HG03342 (cell line): Measurements from ENCODE around the gene ALG1.
"Not testable (repeated sequence)": the region's sequence is repeated elsewhere in the genome, so short reads cannot be mapped to it uniquely, and the experiment has no call there.

Experiments used
- ATAC-seq: cut with Tn5 transposase; IDR thresholded peaks from one replicate; pipeline ENCODE4 v1.9.1; 2021; ENCODE audit warnings: mild to moderate bottlenecking, moderate library complexity; ENCODE audit not compliant: unreplicated experiment

Gene ALG1

DNA sequence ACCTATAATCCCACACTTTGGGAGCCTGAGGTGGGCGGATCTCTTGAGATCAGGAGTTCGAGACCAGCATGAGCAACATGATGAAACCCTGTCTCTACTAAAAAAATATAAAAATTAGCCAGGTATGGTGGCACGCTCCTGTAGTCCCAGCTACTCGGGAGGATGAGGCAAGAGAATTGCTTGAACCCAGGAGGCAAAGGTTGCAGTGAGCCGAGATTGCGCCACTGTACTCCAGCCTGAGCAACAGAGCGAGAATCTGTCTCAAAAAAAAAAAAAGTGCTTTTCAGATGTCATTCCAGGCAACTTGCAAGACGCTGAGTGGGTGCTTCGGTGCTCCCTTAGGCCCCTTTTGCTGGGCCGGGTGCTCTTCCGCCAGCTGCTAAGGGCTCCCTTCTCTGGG is 27.1 kb upstream of the ALG1 start:
- ATAC-seq = not testable (repeated sequence)

DNA sequence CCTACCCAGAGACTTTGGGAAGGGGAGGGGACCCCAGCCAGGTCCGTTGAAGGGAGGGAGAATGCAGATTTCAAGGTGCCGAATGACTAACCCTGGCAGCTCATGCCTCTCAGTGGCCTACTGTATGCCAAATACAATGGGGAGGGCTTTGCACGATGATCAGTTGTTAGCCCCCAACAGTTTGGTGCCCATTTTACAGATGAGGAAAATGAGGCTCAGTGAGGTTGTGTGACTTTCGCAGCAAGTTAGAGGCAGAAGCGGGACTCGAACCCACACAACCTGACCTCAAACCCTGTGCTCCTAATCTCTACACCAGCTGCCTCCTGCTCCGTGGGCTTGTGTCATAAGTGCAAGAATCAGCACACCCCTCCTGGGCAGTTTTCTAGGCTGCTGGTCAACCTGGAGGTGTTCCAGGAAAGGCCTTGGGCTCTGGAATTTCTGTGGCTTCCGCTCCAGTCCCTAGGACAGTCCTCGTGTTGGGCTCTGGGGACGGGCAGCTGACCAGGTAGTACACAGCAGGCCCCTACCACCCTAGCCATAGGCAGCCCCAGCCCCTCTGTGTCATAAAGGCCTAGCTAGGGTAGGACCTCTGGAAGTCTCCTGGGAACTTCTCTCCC is 26.0 kb upstream of the ALG1 start:
- ATAC-seq = no peak

DNA sequence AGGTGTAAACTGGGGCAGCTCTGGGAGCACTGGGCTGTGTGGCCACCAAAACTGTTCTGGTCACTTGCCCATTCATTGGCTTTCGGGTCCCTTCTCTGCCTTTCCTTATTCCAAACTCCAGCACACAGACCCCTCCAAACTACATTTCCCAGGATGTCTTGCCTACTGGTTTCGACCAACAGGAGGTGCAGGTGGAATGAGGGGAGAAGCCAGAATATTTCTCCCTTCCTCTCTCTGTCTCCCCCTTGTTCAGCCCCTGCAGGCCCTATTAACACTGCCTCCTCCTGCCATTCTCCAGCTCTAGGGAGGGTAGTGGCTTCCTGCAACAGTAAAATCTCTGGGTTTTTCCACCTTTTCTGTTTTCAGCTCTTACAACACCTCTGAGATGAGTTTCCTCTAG is 24.7 kb upstream of the ALG1 start:
- ATAC-seq = no peak

DNA sequence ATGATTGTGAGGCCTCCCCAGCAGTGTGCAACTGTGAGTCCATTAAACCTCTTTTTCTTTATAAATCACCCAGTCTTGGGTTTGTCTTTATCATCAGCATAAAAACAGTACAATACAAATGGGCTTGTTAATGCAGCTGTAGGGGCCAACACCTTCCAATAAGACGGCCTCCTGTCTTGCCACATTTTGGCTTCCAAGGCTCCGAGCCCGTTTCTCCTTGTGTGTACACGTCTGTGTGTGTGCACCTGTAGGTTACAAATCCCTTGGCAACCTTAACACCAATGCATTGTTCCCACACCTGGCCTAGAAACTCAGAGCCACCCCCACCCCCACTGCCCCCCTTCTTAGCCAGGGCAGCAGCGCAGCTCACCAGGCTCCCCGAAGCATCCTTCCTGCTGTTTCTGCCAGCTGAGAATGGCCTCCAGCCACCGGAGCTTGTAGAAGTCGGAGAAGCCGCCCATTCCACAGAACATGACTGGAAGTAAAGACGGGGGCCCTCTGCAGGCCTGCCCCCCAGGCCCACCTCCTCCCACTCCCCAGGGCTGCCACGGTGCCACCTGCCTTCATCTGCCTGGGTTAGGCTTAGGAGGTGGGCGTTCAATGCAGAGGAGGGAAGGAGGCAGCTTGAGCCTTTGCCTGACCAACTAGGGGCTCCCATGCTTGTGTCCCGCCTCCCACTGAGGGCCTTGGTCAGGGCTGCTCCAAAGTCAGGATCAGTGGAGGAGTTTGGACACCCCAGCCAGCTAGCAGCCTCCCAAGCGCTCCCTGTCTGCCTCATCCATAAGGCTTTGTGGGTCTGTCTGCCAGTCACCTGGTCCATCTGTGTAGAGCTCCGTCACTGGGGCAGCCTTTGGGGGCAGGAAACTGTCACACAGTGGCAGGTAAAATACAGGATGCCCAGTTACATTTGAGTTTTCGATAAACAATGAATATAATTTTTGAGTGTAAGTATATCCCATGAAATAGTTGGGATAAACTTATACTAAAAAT is 16.5 kb upstream of the ALG1 start:
- ATAC-seq = no peak

DNA sequence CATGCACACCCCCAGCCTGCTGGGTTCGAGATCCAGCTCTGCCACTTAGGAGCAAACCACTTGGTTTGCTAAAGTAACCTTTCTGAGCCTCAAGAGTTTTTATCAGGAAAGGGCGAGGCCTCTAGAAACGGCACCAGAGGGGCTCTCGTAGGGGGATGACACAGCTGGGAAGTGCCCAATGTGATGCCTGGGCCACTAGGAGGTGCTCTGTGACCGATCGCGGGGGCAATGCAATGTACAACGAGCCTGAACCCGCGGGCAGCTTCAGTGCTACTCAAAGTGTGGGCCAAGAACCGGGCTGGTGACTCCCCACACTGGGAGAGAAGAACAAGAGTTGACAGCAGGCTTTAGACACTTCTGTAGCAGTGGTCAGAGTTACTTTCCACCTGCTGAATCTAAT is 15.3 kb upstream of the ALG1 start:
- no peak for ATAC-seq

DNA sequence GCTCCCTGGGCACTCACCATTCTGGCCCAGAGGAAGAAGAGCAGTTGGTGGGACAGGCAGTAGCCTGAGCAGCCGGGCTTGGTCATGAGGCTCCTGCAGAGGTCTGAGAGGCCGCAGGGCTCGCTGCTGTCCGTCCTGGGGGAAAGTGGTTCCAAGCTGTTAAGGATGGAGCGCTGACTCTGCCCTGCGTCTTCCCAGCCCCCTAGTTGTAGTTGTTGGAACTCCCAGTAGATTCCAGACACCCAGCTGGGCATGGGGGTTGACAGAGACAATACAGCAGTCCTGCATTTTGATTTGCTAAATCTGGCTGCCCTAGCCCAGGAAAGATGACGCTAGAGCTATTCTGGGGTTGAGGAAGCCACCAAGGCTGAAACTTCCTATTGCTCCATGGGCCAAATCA is 13.2 kb upstream of the ALG1 start:
- no peak for ATAC-seq

DNA sequence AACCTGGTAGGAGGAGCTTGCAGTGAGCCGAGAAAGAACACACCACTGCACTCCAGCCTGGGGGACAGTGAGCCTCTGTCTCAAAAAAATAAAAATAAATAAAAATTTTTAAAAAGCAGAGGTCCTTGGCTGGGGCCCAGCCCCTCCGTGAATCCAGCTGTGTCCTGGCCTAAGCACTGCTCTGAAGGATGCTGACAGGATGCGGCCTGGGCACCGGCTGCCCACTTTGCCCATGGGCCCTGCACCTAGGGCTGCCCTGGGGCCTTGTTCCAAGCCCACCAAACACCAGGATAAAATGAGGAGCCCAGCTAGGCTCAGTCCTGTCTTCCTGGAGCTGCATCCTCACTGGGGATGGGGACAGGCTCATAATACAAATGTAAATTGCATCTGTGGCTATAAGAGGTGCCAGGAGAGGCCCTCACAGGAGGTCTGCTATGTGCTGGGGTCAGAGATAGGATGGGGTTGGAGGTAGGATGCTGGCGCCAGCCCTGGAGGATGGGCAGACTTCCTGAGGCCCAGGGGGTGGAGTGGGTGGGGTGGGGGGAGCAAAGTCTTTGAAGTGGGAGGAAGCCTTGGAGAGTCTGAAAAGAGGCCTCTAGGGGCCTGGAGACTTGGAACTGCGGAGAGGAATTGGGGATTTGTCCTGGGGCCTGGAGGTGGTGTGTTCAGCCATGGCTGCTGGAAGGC is 12.1 kb upstream of the ALG1 start:
- ATAC-seq = no peak

DNA sequence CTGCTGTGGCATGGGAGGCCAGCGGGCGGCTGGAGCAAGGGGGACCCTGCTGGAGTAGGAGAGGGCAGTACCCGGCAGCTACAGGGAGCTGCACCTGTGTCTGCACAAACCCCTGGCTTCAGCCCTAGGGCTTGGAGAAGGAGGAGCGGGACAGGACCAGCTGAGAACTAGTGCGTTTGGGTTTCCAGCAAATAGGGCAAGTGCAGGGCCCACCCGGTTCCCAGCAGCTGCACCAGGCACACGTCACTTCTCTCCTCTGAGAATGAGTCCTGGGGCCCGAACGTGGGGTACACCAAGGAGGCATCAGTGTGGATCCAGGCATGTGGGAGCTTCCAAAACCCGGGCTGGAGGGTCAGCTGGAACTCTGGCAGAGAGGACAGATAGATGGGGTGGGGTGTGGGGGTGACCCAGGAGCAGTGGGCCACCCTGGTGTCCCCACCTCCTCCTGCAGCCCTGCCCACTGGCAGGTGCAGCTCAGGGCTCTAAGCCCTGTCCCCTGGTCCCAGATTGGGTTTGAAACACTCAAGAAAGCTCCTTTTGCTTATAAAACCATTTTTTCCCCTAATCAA is 11.5 kb upstream of the ALG1 start:
- no peak for ATAC-seq

DNA sequence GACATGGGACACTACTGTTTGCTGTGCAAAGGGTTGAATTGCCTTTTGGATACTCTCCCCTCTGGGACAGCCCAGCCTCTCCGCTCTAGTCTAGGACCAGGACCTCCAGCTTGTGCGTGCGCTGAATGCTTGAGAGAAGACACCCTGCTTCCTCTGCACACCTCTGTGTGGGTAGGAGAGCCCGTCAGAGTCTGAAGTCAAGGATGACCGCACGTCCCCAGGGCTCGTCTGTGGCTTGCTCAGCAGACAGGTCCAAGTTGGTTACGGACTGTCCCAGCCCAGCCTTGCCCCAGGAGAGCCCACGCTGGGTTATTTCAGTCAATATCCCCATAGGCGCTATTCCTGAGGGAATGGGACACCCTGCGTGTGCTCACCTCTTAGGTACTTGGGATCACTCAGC is 9.6 kb upstream of the ALG1 start:
- no peak for ATAC-seq

DNA sequence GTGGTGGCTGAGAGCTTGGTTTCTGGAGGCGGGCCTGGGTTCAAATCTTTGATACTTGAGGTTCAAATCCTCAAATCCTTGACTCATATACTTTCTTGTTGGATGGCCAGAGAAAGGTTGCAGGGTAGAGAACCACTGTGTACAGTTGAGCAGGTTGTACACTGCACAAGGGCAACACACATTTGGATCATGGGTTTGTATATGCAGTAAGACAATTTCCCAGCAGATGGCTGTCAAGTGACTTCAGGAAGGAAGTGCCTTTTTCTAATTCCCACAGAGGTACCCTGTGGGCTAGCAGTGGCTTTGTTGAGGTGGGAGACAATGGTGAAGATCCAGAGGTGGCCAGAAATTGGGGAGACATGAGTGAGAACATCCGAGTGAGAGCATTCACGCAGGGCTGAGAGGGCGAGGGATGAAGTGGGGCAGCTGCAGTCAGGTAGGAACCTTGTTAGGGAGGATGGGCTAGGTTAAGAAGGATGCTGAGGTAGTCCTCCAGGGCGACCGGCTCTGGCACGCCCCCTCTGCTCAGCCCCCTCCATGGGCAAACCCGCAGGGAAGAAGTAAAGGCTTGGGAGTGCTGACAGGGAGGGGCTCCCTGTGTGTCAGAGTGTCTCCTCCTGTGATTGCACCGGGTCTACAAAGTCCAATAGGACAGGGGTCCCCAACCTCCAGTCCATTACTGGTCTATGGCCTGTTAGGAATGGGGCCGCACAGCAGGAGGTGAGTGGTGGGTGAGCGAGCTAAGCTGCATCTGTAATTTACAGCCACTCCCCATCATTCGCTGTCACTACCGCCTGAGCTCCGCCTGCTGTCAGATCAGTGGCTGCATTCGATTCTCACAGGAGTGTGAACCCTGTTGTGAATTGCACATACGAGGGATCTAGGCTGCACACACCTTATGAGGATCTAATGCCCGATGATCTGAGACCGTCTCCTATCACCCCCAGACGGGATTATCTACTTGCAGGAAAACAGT is 8.6 kb upstream of the ALG1 start:
- ATAC-seq = no peak

DNA sequence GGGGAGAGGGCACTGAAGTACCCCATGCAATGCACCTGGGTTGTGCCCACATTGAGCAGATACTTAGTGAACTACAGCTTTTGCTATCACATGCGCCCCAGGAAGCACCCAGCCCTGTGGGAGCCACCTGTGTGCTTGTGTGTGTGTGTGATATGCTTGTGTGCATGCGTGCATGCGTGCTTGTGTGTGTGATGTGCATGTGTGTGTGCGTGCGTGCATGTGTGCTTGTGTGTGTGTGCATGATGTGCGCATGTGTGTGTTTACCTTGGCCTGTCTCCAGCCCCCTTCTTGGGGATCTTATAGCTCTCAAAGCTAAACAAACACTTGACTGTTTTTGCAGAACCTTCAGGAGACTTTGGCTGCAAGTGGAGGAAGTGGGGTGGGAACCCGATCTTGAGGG is 6.7 kb upstream of the ALG1 start:
- no peak for ATAC-seq

DNA sequence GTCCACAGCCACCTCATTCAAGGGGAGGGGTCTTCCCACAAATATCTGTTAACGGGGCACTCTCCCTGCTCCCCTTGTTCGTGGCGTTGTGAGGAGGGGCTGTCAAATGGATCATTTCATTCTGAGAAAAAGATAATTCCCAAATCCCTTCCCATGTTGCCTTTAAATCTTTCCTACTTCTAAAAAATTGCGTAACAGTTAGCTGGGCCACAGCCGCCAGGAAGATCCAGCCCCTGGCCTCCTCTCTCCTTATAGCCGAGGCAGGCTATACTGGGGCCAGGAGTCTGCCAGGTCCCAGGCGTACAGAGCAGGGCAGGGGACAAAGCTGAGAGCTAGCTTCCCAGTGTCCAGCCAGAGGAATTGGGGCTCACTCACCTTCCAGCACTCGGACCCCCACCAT is 6.3 kb upstream of the ALG1 start:
- ATAC-seq = no peak

DNA sequence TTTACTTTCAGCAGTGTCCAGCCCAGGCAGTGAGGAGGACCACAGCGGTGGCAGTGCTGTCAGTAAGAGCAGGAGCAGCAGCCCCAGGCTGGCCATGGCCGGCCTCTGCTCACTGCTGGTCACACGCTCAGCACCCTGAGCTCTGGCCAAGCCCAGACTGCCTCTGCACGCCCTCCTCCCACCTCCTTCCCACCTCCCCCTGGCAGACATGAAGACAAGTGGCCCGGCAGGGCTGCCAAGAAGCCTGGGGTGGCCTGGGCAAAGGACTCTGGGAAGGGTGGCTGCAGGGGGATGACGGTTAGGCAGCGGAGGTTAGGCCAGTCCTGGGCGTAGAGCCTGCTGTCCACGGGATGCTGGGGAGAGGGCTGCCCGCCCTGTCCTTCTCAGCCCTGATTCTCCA is 5.8 kb upstream of the ALG1 start, which contains the start of gene C16orf89:
C16orf89 (minus strand) TSS at position 144 of the 400 bp plus-strand sequence; CDS start at position 96, 48 bp downstream.
- ATAC-seq = no peak

DNA sequence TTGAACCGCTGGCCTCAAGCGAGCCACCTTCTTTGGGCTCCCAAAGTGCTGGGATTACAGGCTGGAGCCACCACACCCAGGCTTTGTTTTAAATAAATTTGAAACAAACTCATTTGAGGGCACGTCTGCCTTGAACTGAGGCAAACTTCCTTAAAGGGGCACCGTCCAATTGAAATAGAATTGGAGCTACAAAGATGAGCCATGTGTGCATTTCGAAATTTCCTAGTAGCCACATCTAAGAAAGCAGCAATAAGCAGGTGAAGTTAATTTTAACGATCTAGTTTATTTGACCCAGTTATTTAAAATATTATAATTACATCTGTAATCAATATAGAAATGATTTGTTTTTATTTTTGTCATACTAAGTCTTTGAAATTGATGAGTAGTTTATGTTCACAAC is 5.1 kb upstream of the ALG1 start:
- no peak for ATAC-seq

DNA sequence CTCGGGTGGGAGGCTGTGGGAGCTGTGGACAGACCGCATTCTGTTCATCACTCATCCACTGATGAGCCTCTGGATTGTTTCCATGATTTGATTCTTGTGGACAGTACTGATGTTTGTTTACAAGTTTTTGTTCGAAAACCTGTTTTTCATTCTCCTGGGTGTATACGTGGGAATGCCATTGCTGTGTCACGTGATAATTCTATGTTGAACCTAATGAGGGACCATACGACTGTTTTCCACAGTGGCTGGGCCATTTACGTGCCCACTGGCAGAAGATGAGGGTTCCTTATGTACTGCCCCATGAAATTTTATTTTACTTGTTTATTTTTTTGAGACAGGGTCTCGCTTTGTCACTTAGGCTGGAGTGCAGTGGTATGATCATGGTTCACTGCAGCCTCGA is 2.6 kb upstream of the ALG1 start:
- ATAC-seq = no peak

DNA sequence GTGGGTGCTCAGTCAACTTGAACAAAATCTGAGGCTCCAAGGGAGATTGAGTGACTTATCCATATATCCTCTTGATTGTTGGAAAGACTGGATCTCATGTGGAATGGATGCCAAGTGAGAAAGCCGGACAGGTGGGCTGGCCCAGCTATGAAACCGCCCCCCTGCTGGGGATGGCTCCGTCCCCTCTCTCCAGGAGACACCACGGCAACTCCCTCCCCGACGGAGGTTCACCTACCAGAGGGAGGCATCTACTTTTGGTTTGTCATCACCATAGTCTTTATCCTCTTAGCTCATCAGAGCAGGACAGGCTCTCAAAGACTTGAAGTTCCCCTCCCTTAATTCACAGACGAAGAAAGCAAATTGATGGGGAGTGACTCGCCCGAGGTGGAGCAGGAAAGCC is 1.8 kb upstream of the ALG1 start:
- no peak for ATAC-seq

DNA sequence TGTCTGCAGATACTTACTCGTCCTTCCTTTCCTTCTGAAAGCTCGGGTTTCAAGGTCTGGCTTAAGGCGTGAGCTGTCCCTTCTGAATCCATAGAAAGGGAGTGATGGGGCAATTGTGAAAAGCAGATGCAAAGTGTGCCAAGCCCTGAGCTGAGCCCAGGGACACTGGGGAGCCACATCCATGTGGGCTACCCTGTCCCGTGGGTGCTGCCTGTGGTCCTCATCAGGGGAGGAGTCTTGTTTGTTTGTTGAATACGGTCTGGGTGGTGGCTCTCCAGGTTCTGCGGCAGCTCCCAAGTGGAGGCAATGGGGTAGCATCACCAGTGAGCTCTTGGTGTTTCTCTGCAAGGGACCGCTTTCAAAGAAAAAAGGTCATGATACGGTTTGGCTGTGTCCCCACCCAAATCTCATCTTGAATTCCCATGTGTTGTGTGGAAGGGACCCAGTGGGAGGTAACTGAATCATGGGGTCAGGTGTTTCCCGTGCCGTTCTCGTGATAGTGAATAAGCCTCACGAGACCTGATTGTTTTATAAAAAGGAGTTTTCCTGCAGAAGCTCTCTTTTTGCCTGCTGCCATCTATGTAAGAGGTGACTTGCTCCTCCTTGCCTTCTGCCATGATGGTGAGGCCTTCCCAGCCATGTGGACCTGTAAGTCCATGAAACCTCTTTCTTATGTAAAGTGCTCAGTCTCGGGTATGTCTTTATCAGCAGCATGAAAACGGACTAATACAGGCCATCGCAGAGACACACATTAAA is 1.0 kb upstream of the ALG1 start:
- no peak for ATAC-seq

DNA sequence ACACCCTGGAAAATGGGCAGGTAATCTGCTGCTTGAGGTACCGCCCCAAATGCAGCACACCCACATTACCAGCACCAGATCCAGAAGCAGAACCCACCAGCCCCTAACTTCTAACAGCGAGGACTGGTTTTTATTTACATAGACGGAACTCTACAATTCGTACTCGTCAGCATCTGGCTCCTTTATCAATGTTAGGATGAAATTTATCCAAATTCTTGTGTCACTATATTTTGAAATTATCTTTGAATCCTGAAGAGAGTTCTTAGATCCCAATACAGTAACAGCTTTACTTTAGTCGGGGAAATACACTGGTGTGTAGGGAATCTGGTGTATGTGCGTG is 332 bp upstream of the ALG1 start:
- no peak for ATAC-seq
